ENCODE measurements around the gene BACH2.
A peak's percentile ranks its signal among the peaks of the same experiment; 100 is the strongest.

Gene BACH2

DNA sequence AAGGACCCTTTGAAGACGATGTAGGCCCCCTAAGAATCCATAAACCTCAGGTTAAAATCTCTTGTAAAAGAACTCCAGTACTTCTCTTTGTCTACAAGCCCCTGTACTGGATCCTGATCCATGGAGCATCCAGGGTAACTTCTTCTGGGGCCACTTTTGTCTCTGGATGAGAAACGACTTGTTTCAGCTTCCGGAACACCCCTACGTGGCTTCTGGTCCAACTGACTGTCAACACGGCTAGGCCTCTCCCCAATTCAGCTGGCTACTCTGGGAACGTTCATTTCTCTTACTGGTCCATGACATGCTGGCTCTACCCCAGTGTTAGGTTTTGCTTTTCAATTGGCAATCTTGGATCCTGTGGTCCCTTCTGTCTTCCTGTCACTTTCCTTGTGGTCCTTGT lies 198.0 kb downstream of the BACH2 start:
- no peak for FAIRE-seq
- DNase-seq (ENCODE audit: low spot score), result no peak

GRCh38 chr6:90098001-90098531 lies 198.6 kb downstream of the BACH2 start:
- DNase-seq (ENCODE audit: low spot score) (no peak), FAIRE-seq (no peak)

- FAIRE-seq (no peak), DNase-seq (ENCODE audit: low spot score) (no peak)
Observed at GRCh38 chr6:90097356-90097755, 199.3 kb downstream of the BACH2 start.

- FAIRE-seq (no peak), DNase-seq (ENCODE audit: low spot score) (no peak)
Observed at GRCh38 chr6:90096818-90097217, 199.8 kb downstream of the BACH2 start.

GRCh38 chr6:90095788-90096187 lies 200.9 kb downstream of the BACH2 start:
- FAIRE-seq (no peak), DNase-seq (ENCODE audit: low spot score) (no peak)

DNA sequence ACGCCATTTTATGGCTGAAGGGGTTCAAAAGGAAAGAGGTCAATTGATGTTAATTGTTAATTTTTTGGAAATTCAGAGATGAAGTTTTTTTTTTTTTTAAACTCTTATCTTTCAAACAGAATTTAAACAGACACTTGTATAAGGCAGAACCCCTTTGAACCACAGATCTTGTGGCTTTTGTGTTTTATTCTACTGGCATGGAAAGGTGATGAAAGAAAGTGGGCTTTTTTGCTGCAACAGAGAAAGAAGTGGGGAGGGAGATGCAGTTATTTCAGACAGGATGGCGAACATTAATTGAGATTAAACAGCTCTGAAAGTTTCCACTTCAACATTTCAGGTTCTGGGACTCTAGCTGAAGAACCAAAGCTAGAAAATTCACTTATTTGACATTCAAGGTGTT lies 201.5 kb downstream of the BACH2 start:
- DNase-seq (ENCODE audit: low spot score) (no peak), FAIRE-seq (no peak)

GRCh38 chr6:90093558-90094073 lies 203.0 kb downstream of the BACH2 start:
- no peak for FAIRE-seq

DNA sequence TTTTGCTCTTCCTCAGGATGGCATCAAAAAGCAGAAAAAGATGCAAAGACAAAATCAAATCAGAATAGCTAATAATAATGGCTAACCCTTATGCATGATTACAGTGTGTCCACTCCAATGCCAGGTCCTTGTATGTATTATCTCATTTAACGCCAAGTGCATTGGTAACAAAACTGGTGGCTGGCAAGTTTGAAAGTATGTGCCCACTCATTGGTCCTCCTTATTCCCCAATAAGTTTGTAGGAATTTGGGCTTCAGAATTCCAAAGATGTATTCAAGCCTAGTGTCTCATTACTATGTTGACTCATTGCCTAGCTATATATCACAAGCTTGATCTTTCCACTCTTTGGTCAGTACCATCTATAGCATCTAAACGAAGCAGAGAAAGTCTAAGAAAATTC lies 205.8 kb downstream of the BACH2 start:
- FAIRE-seq (no peak), DNase-seq (ENCODE audit: low spot score) (no peak)

More at GRCh38 chr6:90093558-90094073, 203.0 kb downstream of the BACH2 start:
- DNase-seq (ENCODE audit: low spot score), result no peak

DNA sequence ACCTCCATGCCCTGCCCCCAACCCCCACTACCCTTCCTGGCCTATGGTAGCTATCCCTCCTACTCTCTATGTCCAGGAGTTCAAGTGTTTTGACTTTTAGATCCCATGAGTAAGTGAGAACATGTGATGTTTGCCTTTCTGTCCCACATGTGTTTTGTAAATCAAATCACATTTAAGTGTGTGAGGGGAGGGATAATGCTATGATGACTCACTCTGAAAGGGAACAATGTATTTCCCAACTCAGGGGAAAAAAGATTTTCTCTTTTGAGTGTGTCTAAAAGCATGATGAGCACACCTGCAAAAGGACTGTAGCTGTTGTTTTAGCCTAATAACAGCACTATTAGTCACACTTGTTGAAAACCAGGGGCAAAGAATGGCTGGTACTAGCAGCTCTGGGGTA lies 208.6 kb downstream of the BACH2 start:
- DNase-seq (ENCODE audit: low spot score) (no peak), FAIRE-seq (no peak)

GRCh38 chr6:90087106-90087833 lies 209.4 kb downstream of the BACH2 start:
- no peak for FAIRE-seq
- no peak for DNase-seq (ENCODE audit: low spot score)

DNA sequence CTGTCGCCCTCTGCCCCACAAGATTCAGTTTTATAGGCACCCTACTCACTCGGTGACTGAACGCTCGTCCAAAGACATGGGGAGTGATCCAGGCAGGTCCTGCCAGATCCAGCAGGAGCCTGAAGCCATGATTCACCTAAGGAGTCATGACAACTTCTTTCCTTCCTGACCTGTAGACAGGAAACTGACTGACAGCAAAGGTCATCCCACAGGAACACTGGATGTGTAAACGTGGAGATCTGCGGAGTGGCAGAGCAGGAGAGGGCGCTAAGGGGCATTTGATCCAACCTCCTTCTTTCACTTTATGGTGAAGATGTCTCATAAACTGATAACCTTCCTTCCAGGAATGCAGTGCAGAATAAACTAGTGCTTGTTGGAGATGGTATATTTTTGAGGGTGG lies 210.1 kb downstream of the BACH2 start:
- peak; percentile 43 for DNase-seq (ENCODE audit: low spot score)
- no peak for FAIRE-seq

- no peak for DNase-seq (ENCODE audit: low spot score)
- no peak for FAIRE-seq
Observed at GRCh38 chr6:90083891-90084290, 212.8 kb downstream of the BACH2 start.

GRCh38 chr6:90082847-90083246 lies 213.8 kb downstream of the BACH2 start:
- FAIRE-seq (no peak), DNase-seq (ENCODE audit: low spot score) (no peak)

DNA sequence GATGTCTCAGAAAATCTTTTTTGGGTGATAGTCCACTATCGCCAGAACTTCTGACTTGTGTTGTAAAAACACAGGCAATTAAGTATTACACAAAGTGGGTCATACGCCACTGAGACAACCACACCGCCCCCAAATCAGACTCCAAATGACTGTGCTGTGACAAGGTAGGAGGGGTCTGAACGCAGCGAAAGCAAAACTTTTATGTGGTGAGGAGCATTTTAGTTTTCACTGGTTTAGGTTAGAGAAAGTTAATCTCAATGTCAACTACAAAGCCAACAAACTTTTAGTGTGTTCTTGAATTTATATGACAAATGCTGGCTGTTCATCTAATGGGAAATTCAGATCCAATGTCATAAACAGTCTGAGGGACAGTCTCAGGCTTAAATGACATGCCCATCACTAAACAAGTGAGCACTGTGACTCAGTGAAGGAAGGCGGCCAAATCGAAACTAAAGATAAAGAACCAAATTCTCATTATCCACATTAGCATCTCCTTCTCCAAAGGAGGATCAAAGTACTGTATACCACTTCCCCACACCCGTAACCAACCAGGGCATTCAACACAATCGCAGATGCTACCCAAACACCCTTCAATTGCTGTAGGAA lies 215.7 kb downstream of the BACH2 start:
- FAIRE-seq, result no peak
- DNase-seq (ENCODE audit: low spot score), result no peak

- FAIRE-seq (no peak), DNase-seq (ENCODE audit: low spot score) (no peak)
Observed at GRCh38 chr6:90079560-90080490, 216.8 kb downstream of the BACH2 start.

DNA sequence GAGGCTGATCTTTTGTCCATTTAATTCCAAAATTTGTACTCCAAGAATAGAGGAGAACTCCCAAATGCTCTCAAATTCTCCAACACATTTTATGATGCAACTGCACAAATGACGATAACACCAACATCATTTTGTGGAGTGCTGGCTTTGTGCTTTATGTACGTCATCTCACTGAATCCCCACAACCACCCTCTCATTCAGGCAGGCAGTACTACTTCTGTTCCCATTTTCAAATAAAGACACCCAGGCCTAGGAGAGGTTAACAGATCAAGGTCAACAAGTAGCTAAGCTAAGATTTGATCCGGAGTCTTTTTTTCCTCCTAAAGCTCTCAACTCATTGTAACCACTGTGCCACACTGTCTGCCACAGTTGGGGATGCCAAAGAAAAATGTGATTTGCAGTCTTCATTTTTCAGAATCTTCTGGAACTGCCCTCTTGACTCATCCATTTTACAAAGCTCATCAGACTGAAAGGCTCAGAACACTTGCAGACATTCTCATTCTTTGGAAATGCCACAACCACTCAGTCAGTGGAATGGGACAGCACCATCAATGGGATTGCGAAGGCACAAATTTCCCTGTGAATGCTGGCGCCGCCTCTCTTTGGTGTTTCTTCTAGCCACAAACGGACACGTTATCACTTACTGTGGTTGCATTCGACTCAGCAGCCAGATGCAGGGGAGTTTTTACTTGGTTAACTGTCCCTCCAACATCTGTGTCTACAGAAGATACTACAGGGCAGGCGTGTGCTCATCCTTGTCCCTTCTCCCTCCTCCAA lies 217.9 kb downstream of the BACH2 start:
- FAIRE-seq (no peak), DNase-seq (ENCODE audit: low spot score) (no peak)

GRCh38 chr6:90076511-90077415 lies 219.9 kb downstream of the BACH2 start:
- no peak for FAIRE-seq
- DNase-seq (ENCODE audit: low spot score), result no peak

GRCh38 chr6:90074161-90074850 lies 222.3 kb downstream of the BACH2 start:
- no peak for DNase-seq (ENCODE audit: low spot score)
- no peak for FAIRE-seq

- no peak for FAIRE-seq
- DNase-seq (ENCODE audit: low spot score), result no peak
Observed at GRCh38 chr6:90072935-90073464, 223.6 kb downstream of the BACH2 start.
